Calu3 (cell line): ENCODE data around the gene ECI1. TPM values are rescaled to one million over a fixed set of nuclear protein-coding genes. Genes with fewer than 3 reads are reported as not detected.

Experiments
- BruUV-seq: library from RNA; stranded (reverse); fragments of 400-500 nt; replicated peaks from 2 replicates; lab custom pipeline; 2021; lab: Mats Ljungman, UMichigan
- CTCF ChIA-PET: fragments of 300-600 bp; sonication (Branson Sonifier 250); formaldehyde crosslinking; loops from one replicate; lab custom pipeline; 2022; ENCODE audit warnings: antibody characterized with exemption; lab: Charles Lee
- DNase-seq: peaks from one replicate; pipeline ENCODE4 v3.0.0; 2022
- H3K27ac Mint-ChIP-seq: one replicate; pipeline ENCODE4 v1.8.0; 2022; ENCODE audit warnings: mixed read lengths; ENCODE audit not compliant: unreplicated experiment
- H3K27me3 Mint-ChIP-seq: one replicate; pipeline ENCODE4 v1.8.0; 2022; ENCODE audit warnings: mixed read lengths; ENCODE audit not compliant: unreplicated experiment
- H3K36me3 Mint-ChIP-seq: one replicate; pipeline ENCODE4 v1.8.0; 2022; ENCODE audit warnings: mild to moderate bottlenecking, moderate library complexity, mixed read lengths; ENCODE audit not compliant: insufficient read depth, unreplicated experiment
- H3K4me1 Mint-ChIP-seq: one replicate; pipeline ENCODE4 v1.8.0; 2022; ENCODE audit warnings: mild to moderate bottlenecking, low read depth, mixed read lengths; ENCODE audit not compliant: unreplicated experiment
- H3K4me3 Mint-ChIP-seq: one replicate; pipeline ENCODE4 v1.8.0; 2022; ENCODE audit warnings: mild to moderate bottlenecking, low read depth, moderate library complexity, mixed read lengths; ENCODE audit not compliant: unreplicated experiment
- H3K9me3 Mint-ChIP-seq: one replicate; pipeline ENCODE4 v1.8.0; 2022; ENCODE audit warnings: low read depth, mixed read lengths; ENCODE audit not compliant: unreplicated experiment
- intact Hi-C: fragments of 100-400 bp; cut with micrococcal nuclease; formaldehyde crosslinking; loops from one replicate; pipeline ENCODE4 v1.10.0; 2022; ENCODE audit not compliant: unreplicated experiment
- total RNA-seq: library from RNA; stranded (reverse); gene quantifications from 2 replicates; pipeline ENCODE4 v1.2.3, GENCODE V29; 2022
- TF ChIP-seq, protein P1 (sequence below): fragments of 200-600 bp; IDR thresholded peaks from one replicate; pipeline ENCODE4 v1.8.0; 2022; ENCODE audit warnings: antibody characterized with exemption; ENCODE audit not compliant: unreplicated experiment

ECI1 gene
- total RNA-seq, 1 experiment from 2014 or later: 85.7 TPM

- CTCF ChIA-PET: no interaction called here
- TF ChIP-seq, protein P1, sequence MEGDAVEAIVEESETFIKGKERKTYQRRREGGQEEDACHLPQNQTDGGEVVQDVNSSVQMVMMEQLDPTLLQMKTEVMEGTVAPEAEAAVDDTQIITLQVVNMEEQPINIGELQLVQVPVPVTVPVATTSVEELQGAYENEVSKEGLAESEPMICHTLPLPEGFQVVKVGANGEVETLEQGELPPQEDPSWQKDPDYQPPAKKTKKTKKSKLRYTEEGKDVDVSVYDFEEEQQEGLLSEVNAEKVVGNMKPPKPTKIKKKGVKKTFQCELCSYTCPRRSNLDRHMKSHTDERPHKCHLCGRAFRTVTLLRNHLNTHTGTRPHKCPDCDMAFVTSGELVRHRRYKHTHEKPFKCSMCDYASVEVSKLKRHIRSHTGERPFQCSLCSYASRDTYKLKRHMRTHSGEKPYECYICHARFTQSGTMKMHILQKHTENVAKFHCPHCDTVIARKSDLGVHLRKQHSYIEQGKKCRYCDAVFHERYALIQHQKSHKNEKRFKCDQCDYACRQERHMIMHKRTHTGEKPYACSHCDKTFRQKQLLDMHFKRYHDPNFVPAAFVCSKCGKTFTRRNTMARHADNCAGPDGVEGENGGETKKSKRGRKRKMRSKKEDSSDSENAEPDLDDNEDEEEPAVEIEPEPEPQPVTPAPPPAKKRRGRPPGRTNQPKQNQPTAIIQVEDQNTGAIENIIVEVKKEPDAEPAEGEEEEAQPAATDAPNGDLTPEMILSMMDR: no peak
- Mint-ChIP-seq H3K4me1 (peaks cover 9% of the 10 kb centered on the region), H3K4me3 (peak within 1 kb of the TSS; percentile 86), H3K27me3 (no peaks in the 10 kb centered on the region), H3K36me3 (peaks cover 56% of the 10 kb centered on the region), H3K9me3 (no peaks in the 10 kb centered on the region), H3K27ac (peak within 1 kb of the TSS; percentile 85)
- intact Hi-C loops: no loop called here
- BruUV-seq: no TSS peak
- peak; percentile 100 for DNase-seq
Measured at GRCh38 chr16:2223221-2223941, 28.0 kb downstream of the ECI1 start, which contains the start of gene E4F1. TSS of gene E4F1 (plus strand) at chr16:2223591. CDS start at chr16:2223614, 23 bp downstream.

GRCh38 chr16:2216330-2216729 is 35.1 kb downstream of the ECI1 start:
- no peak for DNase-seq
- peaks cover 56% of the 10 kb centered on the region for H3K36me3 Mint-ChIP-seq
- CTCF ChIA-PET: no interaction called here

GRCh38 chr16:2214719-2214968 is 36.7 kb downstream of the ECI1 start, which contains the start of gene PGP:
TSS of gene PGP (minus strand) at chr16:2214840. CDS start at chr16:2214777, 63 bp downstream.
- no TSS peak for BruUV-seq
- H3K36me3 Mint-ChIP-seq: peaks cover 63% of the 10 kb centered on the region
- CTCF ChIA-PET: interaction anchor here (0.6 to 2.3 kb wide), 4 partner anchors 20 to 199 kb away, joined by 3 to 15 read pairs (median 4); partner anchors contain the start of gene ECI1
- intact Hi-C loops: no loop called here
- DNase-seq: no peak
- peak within 1 kb of the TSS; percentile 78 for H3K4me3 Mint-ChIP-seq
- no peaks in the 10 kb centered on the region for H3K9me3 Mint-ChIP-seq
- H3K4me1 Mint-ChIP-seq: peaks cover 22% of the 10 kb centered on the region
- H3K27me3 Mint-ChIP-seq: no peaks in the 10 kb centered on the region
- H3K27ac Mint-ChIP-seq: peak within 1 kb of the TSS; percentile 87
- TF ChIP-seq, protein P1: no peak

More at GRCh38 chr16:2216330-2216729, 35.1 kb downstream of the ECI1 start:
- Mint-ChIP-seq H3K27ac (no peak overlapping the region), H3K27me3 (no peaks in the 10 kb centered on the region), H3K4me3 (peak overlapping the region; percentile 78), H3K4me1 (peaks cover 22% of the 10 kb centered on the region), H3K9me3 (no peaks in the 10 kb centered on the region)
- intact Hi-C loops: no loop called here
- TF ChIP-seq, protein P1: no peak
- no TSS peak for BruUV-seq

DNA sequence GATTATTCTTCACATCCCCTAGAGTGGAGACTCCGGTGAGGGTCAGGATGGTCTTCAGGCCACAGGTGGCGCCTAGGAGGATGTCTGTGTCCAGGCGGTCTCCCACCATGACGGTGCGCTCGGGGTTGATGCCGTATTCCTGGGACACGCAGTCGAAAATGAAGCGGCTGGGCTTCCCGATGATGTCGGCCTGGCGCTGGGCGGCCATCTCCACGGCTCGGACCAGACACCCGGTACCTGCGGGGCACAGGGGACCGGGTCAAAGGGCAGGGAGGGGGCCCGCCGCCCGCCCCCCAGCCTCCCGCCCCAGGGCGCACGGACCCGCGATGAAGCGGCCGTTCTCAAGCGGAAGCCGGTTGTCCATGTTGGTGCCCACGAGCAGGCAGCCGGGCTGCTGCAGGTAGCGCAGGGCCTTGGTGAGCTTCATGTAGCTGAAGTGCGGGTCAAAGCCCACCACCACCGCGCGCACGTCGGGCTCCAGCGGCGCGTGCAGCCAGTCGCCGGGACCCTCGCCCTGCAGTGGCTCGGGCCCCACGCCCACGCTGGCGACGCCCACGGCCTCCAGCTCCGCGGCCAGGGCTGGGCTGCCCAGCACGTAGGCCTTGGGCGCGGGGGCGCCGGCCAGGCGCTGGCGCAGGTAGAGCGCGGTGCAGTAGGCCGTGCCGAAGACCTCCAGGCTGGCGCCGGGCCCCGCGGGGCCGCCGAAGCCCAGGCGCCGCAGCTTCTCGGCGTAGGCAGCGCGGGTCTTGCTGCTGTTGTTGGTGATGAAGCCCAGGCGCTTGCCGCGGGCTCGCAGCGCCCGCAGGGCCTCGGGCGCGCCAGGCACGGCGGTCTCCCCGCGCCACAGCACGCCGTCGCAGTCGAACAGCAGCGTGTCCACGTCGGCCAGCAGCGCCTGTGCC is 37.3 kb downstream of the ECI1 start:
- CTCF ChIA-PET: interaction anchor here (0.6 to 2.3 kb wide), 4 partner anchors 19 to 200 kb away, joined by 3 to 15 read pairs (median 4); partner anchors contain the start of gene ECI1
- Mint-ChIP-seq H3K27me3 (no peaks in the 10 kb centered on the region), H3K4me3 (peak overlapping the region; percentile 78), H3K36me3 (peaks cover 68% of the 10 kb centered on the region), H3K4me1 (peaks cover 22% of the 10 kb centered on the region), H3K9me3 (no peaks in the 10 kb centered on the region), H3K27ac (peak overlapping the region; percentile 72)
- intact Hi-C loops: no loop called here
- no peak for DNase-seq
- BruUV-seq: no TSS peak
- TF ChIP-seq, protein P1: no peak
